ENCODE data around the gene RANBP1. TPM values are rescaled to one million over a fixed set of nuclear protein-coding genes. Genes with fewer than 3 reads are reported as not detected.

RANBP1 gene
- polyA plus RNA-seq, 2 of the 4 experiments (the other 2 are of a cell fraction), result 239 to 338 TPM

DNA sequence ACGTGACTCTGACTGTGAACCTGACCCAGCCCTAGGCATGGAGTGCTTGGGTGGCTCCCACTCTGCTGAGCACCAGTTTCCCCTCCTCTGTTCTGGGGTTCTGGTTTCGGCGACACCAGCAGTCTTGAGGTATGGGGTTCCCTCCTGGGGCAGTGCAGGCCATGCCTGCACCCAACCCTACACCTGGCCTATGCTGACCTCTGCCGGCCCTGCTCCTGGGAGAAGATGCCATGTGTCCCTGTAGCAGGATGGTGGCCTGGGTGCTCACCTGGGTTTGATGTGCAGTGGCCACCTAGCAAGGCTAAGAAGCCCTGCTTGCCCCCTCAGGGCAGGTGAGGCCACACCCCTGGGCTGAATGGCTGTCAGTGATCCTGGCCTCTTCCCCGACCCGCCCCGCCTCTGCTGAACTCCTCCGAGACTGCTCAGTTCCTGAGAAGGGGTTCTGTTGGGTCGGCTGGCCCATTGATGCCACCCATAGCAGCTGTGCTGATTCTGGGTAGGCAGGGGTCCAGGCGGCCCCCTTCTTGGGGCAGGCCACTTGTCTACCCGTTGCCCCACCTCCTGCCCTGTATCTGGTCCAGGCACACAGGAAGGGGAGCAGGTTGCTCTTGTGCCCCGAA, 18.1 kb downstream of the RANBP1 start:
- 77% methylated on average over 6 of the region's 12 CpGs for WGBS (ENCODE audit: missing lambda C conversion rate)
- Histone ChIP-seq H3K4me1 (peaks cover 7% of the 10 kb centered on the region; the same call in 1 of the 3 replicates), H3K27ac (no peak overlapping the region), H3K4me3 (no peak overlapping the region), H3K9me3 (no peaks in the 10 kb centered on the region), H3K4me2 (no peak overlapping the region)
- DNase-seq (ENCODE audit: low read depth in 1 of 2, low spot score in 1 of 2) (no peak), ATAC-seq (no peak), FAIRE-seq (no peak)
- CTCF ChIA-PET, result no interaction called here
- POLR2A ChIA-PET, result no interaction called here
- TF ChIP-seq HEYL (CRISPR knock-in tag; IDR thresholded peaks at IDR 0.05), result no peak
- no peak for TF ChIP-seq GATA3 (IDR thresholded peaks at IDR 0.05; ENCODE audit: borderline replicate concordance)
- no peak for TF ChIP-seq NFE2L2 (conservative IDR thresholded peaks at IDR 0.05; ENCODE audit: low read length)
- TF ChIP-seq ZSCAN20 (CRISPR knock-in tag; IDR thresholded peaks at IDR 0.05), result no peak
- TF ChIP-seq CHD2 (IDR thresholded peaks at IDR 0.05; ENCODE audit: low read length, partially characterized antibody), result no peak
- no peak for TF ChIP-seq FOSL2 (IDR thresholded peaks at IDR 0.05)
- no peak for TF ChIP-seq FOSL2 (CRISPR knock-in tag; IDR thresholded peaks at IDR 0.05)
- TF ChIP-seq, protein P1, sequence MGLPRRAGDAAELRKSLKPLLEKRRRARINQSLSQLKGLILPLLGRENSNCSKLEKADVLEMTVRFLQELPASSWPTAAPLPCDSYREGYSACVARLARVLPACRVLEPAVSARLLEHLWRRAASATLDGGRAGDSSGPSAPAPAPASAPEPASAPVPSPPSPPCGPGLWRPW (IDR thresholded peaks at IDR 0.05), result no peak
- no peak for TF ChIP-seq RCOR1 (IDR thresholded peaks at IDR 0.05; ENCODE audit: low read depth, low read length)
- no peak for TF ChIP-seq TFCP2L1 (CRISPR knock-in tag; IDR thresholded peaks at IDR 0.05)

DNA sequence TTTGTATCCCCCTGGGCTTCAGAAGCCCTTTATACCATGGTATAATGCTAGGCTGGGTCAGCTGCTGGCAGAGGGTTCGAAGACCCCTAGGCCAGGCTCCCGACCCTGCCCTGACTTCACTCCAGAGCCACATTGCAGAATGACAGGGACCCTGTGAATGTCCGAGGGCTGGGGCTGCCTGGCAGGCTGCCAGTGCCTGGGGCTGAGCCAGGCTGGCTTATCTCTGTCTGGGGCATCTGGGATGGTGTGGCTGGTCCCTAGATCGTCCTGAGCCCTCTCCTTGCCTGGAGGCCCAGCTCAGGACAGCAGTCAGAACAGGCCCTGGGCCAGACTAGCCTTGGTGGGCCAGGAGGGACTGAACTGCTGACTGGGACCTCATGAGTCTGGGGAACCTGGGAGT, 19.4 kb downstream of the RANBP1 start:
- FAIRE-seq, result no peak
- Histone ChIP-seq H3K4me3 (no peak overlapping the region), H3K4me2 (no peak overlapping the region), H3K27ac (no peak overlapping the region), H3K4me1 (peaks cover 7% of the 10 kb centered on the region; the same call in 1 of the 3 replicates), H3K9me3 (no peaks in the 10 kb centered on the region)
- TF ChIP-seq, protein P2, sequence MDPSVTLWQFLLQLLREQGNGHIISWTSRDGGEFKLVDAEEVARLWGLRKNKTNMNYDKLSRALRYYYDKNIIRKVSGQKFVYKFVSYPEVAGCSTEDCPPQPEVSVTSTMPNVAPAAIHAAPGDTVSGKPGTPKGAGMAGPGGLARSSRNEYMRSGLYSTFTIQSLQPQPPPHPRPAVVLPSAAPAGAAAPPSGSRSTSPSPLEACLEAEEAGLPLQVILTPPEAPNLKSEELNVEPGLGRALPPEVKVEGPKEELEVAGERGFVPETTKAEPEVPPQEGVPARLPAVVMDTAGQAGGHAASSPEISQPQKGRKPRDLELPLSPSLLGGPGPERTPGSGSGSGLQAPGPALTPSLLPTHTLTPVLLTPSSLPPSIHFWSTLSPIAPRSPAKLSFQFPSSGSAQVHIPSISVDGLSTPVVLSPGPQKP (IDR thresholded peaks at IDR 0.05; ENCODE audit: low read depth, low read length), result no peak
- no peak for TF ChIP-seq EP300 (IDR thresholded peaks at IDR 0.05)
- no peak for TF ChIP-seq POLR2A (IDR thresholded peaks at IDR 0.05; ENCODE audit: low read length)
- TF ChIP-seq RARB (CRISPR knock-in tag; IDR thresholded peaks at IDR 0.05), result no peak
- no peak for TF ChIP-seq FOXS1 (CRISPR knock-in tag; IDR thresholded peaks at IDR 0.05)
- TF ChIP-seq RAD21 (conservative IDR thresholded peaks at IDR 0.05 in 1 of 2, IDR thresholded peaks at IDR 0.05 in 1 of 2), result no peak
- TF ChIP-seq, protein P3, sequence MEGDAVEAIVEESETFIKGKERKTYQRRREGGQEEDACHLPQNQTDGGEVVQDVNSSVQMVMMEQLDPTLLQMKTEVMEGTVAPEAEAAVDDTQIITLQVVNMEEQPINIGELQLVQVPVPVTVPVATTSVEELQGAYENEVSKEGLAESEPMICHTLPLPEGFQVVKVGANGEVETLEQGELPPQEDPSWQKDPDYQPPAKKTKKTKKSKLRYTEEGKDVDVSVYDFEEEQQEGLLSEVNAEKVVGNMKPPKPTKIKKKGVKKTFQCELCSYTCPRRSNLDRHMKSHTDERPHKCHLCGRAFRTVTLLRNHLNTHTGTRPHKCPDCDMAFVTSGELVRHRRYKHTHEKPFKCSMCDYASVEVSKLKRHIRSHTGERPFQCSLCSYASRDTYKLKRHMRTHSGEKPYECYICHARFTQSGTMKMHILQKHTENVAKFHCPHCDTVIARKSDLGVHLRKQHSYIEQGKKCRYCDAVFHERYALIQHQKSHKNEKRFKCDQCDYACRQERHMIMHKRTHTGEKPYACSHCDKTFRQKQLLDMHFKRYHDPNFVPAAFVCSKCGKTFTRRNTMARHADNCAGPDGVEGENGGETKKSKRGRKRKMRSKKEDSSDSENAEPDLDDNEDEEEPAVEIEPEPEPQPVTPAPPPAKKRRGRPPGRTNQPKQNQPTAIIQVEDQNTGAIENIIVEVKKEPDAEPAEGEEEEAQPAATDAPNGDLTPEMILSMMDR (IDR thresholded peaks at IDR 0.05), result no peak
- TF ChIP-seq TFCP2L1 (CRISPR knock-in tag; IDR thresholded peaks at IDR 0.05), result no peak
- no peak for TF ChIP-seq BHLHE40 (IDR thresholded peaks at IDR 0.05; ENCODE audit: low read depth, low read length)
- TF ChIP-seq, protein P4, sequence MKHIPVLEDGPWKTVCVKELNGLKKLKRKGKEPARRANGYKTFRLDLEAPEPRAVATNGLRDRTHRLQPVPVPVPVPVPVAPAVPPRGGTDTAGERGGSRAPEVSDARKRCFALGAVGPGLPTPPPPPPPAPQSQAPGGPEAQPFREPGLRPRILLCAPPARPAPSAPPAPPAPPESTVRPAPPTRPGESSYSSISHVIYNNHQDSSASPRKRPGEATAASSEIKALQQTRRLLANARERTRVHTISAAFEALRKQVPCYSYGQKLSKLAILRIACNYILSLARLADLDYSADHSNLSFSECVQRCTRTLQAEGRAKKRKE (CRISPR knock-in tag; IDR thresholded peaks at IDR 0.05; ENCODE audit: low read depth), result no peak
- no peak for TF ChIP-seq HEYL (CRISPR knock-in tag; IDR thresholded peaks at IDR 0.05)
- no peak for DNase-seq (ENCODE audit: low read depth in 1 of 2, low spot score in 1 of 2)
- ChIA-PET POLR2A (no interaction called here), CTCF (no interaction called here)
- no peak for ATAC-seq
- 50% methylated on average over 1 of the region's 4 CpGs for WGBS (ENCODE audit: missing lambda C conversion rate)
